ENCODE data around the gene SLC16A10.
"Not testable (repeated sequence)": the region's sequence is repeated elsewhere in the genome, so short reads cannot be mapped to it uniquely, and the experiment has no call there.

The SLC16A10 gene

DNA sequence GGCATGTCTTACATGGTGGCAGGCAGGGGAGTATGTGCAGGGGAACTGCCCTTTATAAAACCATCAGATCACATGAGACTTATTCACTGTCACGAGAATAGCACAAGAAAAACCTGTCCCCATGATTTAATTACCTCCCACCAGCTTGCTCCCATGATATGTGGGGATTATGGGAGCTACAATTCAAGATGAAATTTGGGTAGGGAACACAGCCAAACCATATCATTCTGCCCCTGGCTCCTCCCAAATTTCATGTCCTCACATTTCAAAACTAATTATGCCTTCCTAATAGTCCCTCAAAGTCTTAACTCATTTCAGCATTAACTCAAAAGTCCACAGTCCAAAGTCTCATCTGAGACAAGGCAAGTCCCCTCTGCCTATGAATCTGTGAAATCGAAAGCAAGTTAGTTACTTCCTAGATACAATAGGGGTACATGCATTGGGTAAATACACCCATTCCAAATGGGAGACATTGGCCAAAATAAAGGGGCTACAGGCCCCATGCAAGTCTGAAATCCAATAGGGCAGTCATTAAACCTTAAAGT, 102.4 kb downstream of the SLC16A10 start:
- DNase-seq = not testable (repeated sequence)

DNA sequence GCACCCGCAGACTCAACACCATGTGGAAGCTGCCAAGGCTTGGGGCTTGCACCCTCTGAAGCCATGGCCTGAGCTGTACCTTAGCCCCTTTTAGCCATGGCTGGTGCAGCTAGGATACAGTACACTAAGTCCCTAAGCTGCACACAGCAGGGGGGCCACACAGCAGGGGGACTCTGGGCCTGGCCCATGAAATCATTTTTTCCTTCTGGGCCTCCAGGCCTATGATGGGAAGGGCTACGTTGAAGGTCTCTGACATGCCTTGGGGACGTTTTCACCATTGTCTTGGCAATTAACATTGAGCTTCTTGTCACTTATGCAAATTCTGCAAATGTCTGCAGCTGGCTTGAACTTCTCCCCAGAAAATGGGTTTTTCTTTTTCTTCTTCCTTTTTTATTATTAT, 103.3 kb downstream of the SLC16A10 start:
- DNase-seq = no peak

DNA sequence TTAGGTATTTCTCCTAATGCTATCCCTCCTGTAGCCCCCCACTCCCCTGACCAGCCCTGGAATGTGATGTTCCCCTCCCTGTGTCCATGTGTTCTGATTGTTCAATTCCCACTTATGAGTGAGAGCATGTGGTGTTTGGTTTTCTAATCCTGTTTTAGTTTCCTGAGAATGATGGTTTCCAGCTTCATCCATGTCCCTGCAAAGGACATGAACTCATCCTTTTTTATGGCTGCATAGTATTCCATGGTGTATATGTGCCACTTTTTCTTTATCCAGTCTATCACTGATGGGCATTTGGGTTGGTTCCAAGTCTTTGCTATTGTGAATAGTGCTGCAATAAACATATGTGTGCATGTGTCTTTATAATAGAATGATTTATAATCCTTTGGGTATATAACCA, 103.8 kb downstream of the SLC16A10 start:
- DNase-seq = not testable (repeated sequence)

DNA sequence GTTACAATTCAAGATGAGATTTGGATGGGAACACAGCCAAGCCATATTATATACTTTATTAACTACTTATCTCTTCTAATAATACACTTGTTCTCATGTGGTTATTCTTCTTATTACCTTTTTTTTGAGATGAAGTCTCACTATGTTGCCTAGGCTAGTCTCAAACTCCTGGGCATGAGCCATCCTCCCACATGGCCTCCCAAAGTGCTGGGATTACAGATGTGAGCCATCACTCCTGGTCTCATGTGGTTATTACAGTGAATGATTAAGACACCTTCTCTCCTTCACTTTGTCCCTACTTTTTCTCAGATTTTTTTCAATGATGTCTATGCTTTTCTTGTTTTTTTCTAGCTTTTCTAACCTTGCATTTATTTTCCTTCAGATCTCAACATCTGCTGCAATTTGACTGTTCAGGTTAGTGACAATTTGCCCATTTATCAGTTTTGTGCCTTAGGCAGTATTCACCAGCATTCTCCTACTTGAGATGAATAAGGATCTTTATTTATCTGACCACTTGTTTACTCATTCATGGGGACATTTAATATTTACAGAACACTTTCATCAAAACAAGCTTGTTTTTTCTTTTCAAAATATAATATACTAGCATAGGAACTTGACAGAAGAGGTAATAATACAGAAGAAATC, 105.7 kb downstream of the SLC16A10 start:
- DNase-seq = no peak

DNA sequence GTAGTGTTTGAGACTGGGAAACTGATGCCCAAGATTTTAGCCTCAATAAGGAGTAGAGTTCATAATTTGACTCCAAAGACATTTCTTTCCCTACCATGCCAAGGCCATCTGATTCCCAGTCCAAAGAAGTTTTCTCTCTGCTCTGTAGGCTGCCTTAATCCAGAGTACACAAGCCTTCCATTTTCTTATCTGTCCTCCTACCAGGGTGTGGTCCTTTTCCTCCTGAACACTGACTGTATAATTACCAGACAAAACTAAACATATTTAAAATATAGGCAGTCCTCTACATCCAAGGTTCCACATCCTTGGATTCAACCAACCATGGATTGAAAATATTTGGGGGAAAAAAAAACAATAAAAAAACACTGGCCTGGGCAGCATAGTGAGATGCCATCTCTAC, 108.4 kb downstream of the SLC16A10 start:
- DNase-seq = no peak

DNA sequence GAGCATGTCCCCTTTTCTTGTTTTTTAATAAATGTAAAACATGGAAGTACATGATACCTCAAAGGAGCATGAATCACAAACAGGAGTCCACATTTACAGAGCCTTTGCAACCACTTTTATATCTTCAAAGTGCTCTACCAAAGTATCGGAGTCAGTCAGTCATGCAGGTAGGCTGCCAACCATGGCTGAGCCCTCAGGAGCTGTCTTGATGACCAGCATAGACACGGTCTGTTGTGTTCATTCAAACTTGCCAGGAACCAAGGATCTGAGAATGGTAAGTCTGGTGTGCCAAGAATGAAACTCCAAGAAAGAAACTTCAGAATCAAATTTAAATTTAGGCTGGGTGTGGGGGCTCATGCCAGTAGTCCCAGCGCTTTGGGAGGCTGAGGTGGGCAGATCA, 111.5 kb downstream of the SLC16A10 start:
- DNase-seq = no peak

DNA sequence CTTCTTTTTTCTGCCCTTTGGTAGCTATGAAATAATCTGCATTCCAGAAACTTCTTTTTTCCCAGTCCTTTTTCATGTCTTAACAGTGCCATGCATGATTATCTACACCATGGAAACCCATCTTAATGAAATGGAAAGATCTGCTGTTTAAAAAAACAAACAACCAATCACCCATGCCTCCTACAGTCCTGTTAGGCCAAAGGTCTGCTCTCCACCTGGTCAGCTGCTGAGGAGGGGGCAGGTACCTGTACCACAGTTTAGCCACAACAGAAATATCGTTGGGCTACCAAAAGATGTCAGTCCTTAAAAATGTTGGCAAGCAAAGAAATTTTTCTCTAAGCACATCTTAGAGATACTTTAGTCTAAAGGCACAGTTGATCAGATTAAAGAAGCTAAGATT, 112.6 kb downstream of the SLC16A10 start:
- no peak for DNase-seq

DNA sequence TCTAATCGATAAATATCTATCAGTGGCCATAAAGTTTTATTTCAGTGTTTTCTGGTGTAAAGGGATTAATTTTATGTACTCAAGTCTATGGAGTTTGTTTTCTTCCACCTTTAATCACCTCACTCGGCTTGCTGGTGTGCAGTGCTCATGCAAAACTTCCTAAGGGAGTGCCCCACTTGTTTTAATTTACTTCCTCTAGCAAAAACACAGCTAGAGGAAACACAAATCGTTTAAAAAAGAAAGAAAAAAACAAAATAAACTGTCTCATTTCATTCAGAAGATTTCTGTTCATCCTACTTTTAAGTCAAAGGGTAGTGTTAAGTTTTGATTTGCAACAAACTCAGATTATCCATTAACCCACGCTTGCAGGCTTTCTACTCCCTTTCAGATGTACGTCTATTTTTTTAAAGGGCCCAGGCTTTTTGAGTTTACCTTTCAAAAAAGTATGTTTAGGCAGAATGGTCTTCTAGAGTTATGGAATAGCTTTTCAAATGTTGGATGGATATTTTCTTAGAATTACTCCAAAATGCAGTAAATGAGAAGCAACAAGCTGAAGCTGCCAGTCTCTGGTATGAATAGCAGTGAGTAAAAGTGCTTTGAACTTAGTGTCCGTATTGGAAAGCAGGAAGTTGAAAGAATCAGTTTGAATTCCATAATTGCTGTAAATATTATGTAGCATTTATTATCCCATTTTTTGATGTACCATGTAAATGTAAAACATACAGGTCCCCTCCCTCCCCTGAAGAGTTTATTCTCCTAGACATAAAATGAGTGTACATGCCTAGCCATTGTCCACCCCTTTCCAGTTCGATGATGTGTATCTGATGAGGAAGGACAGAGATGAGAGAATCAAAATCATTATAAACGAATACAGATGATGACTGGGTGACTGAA, 113.3 kb downstream of the SLC16A10 start:
- DNase-seq = no peak

DNA sequence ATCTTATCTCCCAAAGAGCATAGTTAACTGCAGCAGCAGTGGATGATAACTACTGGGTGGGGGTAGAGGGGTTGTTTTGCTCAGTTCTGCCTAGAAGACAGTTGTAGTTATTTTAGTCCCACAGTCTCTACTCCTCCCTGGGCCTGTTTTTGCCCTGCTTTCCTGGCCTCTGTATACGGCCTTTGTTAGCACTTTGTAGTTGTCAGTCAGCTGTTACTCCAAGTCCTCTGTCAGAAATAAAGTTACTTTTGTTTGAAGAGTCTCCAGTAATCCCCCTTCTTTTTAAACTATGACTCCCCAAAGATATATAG, 113.9 kb downstream of the SLC16A10 start:
- DNase-seq = no peak

DNA sequence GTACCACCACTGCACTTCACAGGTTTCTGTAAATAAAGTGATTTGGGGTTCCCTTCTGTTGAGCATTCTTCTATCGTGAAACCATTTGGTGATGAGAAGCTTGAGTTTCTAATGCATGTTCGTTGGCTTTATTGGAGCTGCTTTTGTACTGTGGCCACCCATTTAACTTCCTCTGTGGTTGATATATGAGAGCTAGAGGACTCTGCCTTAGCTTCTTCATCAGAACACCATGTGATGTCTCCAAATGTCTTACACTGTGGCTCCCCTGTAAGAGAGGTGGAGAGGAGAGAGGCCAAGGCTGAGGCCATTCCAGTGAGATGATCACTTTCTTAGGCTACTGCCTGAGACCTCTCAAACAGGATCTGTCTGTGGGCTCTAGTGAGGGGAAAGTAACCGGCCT, 114.5 kb downstream of the SLC16A10 start:
- no peak for DNase-seq

DNA sequence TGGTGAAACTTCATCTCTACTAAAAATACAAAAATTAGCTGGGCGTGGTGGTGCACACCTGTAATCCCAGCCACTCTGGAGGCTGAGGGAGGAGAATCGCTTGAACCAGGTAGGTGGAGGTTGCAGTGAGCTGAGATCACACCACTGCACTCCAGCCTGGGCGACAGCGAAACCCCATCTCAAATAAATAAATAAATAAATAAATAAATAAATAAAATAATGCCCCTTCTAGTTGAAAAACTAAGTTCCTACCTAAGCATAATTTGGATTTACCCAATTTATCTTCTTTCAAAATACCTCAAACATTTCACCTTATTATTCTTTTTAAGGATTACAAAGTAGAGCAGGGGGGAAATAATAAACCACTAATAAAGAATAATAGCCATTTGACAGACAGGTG, 116.2 kb downstream of the SLC16A10 start:
- not testable (repeated sequence) for DNase-seq

DNA sequence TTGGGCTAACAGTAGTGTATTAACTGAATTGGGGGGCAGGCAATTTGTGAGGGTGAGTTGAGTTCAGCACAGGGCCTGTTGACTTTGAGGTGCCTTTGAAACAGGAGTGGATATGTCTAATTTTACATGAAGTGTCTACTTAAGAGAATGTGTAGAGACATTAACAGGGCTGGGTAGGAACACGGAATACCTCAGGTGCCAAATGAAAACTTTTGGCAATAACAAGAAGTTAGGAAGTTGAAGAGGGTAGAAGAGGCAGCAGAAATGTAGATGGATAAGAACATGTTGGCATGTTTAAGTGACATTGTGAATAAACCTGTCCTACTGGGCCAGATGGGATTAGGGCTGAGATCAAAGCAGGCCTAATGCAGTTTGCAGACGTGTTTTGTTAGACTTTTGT, 117.0 kb downstream of the SLC16A10 start:
- DNase-seq = no peak

DNA sequence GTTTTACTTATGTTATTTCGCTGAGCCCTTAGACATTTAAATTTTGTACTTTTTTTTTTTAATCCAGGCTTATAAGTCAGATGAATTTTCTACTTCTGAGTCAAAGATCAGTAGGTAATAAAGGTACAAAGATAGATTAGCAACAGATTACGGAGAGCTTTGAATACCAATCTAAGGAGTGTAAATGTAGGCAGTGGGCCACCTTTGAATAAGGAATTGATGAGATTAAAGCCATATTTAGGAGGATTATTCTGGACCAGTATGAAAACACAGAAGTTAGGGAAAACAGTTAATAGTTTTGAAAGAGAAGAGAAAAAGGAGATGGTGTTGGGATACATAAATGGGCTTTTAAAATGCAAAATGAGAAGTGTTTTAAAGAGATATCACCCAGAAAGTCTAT, 117.6 kb downstream of the SLC16A10 start:
- no peak for DNase-seq

DNA sequence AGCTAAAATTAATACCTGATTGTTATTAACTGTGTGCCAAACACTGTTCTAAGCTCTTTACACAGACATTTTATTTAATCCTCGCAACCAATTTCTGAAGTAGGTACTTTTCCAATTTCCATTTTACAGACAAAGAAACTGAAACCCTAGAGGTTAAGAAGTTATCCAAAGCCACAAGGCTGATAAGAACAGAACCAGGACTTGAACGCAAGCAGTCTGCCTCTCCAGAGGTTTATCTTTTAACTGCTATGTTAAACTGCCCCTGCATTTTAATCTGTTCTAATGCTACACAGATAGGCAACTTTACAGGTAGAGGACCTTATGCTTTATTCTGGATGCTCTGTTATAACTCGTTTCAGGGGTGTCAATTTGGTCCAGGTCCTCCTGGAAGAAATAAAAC, 118.2 kb downstream of the SLC16A10 start:
- DNase-seq = no peak

DNA sequence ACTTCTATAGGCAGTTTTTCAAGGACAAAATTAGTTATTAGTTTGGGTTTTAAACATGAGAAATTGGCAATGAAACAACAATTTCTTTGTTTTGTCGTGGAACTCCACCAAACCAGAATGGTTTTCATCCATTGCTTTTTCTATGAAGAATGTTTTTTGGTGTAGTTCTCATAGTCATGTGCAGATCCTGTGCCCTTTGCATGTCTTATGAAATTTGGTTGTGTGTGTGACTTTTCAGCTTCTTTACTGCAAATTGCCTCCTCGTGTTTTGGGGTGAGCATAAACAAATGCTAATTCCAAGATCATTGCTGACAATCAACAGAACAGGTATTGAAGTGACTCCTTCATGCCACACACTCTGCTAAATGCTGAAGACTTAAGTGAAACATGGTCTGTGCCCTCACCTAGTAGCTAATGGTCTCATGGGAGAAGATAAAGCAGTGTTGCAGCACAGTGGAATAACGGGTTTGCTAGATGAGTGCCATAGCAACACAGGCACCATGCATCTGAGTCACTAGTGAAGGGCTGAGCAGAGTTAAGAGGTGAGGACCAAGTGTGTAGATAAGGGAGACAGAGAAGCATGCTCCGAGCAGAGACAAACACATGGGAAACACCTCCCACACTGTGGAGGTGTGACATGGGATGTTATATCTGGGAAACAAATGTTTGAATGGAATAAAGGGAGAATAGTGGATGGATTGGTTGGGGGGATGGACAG, 120.0 kb downstream of the SLC16A10 start:
- DNase-seq = no peak

DNA sequence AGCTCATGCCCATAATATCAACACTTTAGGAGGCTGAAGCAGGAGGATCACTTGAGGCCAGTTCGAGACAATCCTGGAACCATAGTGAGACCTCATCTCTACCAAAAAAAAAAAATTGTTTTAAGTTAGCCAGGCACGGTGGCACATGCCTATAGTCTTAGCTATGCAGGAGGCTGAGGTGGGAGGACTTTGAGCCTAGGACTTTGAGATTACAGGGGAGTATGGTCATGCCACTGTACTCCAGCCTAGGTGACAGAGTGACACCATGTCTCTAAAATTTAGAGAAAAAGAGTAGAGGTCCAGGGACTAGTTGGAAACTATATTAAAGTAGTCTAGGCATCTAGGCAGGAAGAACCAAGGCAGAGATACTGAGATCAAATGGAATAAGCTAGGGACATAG, 121.6 kb downstream of the SLC16A10 start:
- DNase-seq = no peak

DNA sequence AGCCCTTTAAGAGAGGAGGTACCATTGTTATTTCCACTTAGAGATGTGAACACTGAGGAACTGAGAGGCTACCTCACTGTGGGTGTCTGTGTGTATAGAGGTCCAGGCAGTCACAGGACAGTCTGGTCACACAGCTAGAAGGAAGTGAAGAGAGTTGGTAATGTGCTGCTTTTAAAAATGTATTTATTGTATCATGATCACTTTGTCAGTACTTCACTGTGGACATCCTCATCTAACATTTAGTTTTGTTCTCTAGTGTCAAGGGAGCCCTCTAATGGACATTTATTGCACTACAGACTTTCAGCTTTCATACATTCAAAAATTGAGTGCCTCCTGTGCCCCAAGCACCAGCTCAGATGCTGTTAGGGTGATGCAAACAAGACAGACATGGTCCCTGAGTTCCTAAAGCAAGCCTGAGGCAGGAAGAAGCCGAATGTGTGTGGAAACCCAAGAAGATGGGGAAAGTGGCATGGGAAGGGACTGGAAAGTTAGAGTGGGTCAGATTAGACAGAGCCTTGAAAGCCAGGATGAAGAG, 123.0 kb downstream of the SLC16A10 start:
- peak; percentile 52 for DNase-seq

DNA sequence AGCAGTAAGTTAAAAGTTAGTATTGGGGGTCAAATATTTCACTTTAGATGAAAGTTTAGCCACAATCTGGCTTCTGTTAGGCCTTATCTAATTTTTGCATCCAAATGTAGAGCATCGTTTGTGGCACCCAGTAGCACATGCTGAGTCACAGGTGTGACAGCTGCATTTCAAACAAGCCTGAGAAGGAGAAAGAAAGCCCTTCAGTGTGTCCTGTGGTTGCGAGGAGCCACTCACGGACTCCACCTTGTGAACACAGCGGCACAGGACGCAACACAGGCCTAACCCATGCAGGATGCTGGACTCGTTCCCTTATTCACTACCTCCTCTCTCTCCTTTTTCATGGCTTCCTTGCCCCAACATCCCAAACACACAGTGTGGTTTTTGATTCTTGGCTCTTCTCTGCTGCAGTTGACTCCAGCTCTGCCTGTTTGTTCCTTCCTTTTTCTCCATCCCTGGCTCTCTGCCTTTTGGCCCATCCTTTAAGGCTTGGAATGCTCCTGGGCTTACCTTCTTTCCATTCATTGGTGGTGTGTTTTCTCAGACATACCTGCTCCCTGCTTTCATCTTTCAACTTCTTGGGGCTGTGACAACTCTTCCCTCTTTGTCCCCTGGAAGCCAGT, 124.2 kb downstream of the SLC16A10 start:
- DNase-seq = no peak

DNA sequence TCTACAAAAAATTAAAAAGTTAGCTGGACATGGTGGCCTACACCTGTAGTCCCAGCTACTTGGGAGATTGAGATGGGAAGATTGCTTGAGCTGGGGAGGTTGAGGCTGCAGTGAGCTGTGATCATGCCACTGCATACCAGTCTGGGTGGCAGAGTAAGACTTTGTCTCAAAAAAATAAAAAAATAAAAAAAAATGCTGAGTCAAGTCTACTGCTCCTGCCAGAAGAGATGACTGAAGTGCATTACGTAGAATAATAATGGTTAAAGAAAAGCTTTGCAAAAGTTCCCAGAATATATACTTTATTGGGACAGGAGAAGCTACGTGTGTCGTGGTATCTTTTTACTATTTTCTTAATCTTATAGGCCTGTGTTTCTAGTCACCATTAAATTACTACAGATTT, 125.3 kb downstream of the SLC16A10 start:
- DNase-seq = no peak

DNA sequence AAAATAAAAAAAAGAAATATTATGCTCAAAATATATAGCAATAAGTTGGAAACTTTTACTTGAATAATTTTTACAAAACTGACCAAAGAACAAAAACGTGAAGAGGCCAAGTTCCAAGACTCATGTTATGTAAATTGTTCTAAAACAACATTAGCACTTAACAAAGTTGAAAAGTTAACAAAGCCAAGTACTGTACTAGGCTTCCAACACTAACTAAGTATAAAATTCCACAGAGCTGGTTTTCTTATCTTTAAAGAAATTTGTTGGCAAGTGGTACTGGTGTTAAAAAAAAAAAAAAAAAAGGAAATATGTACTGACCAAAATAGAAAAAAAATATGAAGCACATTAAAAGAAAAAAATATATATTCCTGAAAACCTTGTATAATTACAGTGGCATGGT, 127.8 kb downstream of the SLC16A10 start:
- DNase-seq = no peak

DNA sequence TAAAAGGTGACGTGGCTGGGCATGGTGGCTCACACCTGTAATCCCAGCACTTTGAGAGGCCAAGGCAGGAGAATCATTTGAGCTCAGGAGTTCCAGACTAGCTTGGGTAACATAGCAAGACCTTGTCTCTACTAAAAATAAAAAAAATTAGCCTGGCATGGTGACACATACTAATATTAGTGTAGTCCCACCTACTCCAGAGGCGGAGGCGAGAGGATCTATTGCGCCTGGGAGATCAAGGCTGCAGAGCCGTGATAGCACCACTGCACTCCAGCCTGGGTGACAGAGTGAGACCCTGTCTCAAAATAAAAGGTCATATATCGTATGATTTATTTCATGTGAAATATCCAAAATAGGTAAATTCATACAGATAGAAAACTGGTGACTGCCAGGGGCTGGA, 132.5 kb downstream of the SLC16A10 start:
- DNase-seq = no peak

DNA sequence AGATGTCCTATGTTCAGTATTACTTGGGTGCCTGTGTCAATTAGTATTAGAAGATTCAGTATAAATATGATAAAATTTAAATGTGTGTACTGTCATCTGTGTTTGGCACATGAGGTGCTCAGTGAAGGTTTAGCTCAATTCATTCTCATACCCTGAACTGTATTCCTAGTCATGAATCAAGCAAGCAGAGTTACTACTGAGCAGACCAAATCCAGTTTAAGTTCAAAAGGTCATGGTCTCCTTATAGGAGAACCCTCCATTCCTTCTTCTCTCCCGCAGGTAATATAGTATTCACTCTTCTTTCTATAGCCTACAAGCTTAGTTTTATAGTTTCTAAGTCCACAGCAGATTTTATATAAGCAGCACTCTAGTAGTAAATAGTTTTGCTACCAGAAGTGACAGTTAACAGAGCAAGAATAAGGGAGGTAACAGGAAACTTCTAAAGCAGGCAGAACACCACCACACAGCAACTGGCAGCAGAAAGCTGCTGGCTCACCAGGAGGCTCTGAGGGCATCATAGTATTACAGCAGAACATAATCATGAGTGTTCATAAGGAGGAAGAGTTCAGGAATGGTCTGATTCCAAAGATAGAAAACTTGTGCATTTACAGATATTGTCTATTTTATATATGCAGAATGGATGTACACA, 133.2 kb downstream of the SLC16A10 start:
- no peak for DNase-seq

DNA sequence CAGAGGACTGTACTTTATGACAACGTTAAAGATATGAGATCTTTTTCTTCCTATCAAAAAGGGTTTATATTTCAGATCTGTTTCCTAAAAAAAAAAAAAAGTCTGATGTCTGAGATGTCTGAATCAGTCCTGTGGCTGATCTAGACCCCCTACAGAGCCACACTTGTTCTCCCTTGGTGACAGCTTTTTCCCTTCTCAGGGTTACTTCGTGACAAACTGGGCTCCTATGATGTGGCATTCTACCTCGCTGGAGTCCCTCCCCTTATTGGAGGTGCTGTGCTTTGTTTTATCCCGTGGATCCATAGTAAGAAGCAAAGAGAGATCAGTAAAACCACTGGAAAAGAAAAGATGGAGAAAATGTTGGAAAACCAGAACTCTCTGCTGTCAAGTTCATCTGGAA, 134.5 kb downstream of the SLC16A10 start:
- DNase-seq = no peak
